Dendritic cell treated with granulocyte-macrophage colony-stimulating factor and Interleukin-4, amounts not matched to agents 40 ng/mL and 50 ng/mL, for 4 days (primary cell): Measurements from ENCODE around the gene CANX.
A peak's percentile ranks its signal among the peaks of the same experiment; 100 is the strongest.
"Not testable (repeated sequence)": the region's sequence is repeated elsewhere in the genome, so short reads cannot be mapped to it uniquely, and the experiment has no call there.

Experiments
- H3K27ac Mint-ChIP-seq: one replicate; pipeline ENCODE4 v1.8.0; 2022; ENCODE audit warnings: mild to moderate bottlenecking, mixed read lengths
- H3K27me3 Mint-ChIP-seq: one replicate; pipeline ENCODE4 v1.8.0; 2022; ENCODE audit warnings: mild to moderate bottlenecking, mixed read lengths
- H3K36me3 Mint-ChIP-seq: one replicate; pipeline ENCODE4 v1.8.0; 2022; ENCODE audit warnings: low read depth, mixed read lengths
- H3K4me1 Mint-ChIP-seq: one replicate; pipeline ENCODE4 v1.8.0; 2022; ENCODE audit warnings: low read depth, mixed read lengths
- H3K4me3 Mint-ChIP-seq: one replicate; pipeline ENCODE4 v1.8.0; 2022; ENCODE audit warnings: mild to moderate bottlenecking, moderate library complexity, mixed read lengths
- H3K9me3 Mint-ChIP-seq: one replicate; pipeline ENCODE4 v1.8.0; 2022; ENCODE audit warnings: mixed read lengths
- intact Hi-C: fragments of 100-400 bp; cut with micrococcal nuclease; formaldehyde crosslinking; loops from one replicate; pipeline ENCODE4 v1.15.0; 2022

Gene CANX, protein sequence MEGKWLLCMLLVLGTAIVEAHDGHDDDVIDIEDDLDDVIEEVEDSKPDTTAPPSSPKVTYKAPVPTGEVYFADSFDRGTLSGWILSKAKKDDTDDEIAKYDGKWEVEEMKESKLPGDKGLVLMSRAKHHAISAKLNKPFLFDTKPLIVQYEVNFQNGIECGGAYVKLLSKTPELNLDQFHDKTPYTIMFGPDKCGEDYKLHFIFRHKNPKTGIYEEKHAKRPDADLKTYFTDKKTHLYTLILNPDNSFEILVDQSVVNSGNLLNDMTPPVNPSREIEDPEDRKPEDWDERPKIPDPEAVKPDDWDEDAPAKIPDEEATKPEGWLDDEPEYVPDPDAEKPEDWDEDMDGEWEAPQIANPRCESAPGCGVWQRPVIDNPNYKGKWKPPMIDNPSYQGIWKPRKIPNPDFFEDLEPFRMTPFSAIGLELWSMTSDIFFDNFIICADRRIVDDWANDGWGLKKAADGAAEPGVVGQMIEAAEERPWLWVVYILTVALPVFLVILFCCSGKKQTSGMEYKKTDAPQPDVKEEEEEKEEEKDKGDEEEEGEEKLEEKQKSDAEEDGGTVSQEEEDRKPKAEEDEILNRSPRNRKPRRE

DNA sequence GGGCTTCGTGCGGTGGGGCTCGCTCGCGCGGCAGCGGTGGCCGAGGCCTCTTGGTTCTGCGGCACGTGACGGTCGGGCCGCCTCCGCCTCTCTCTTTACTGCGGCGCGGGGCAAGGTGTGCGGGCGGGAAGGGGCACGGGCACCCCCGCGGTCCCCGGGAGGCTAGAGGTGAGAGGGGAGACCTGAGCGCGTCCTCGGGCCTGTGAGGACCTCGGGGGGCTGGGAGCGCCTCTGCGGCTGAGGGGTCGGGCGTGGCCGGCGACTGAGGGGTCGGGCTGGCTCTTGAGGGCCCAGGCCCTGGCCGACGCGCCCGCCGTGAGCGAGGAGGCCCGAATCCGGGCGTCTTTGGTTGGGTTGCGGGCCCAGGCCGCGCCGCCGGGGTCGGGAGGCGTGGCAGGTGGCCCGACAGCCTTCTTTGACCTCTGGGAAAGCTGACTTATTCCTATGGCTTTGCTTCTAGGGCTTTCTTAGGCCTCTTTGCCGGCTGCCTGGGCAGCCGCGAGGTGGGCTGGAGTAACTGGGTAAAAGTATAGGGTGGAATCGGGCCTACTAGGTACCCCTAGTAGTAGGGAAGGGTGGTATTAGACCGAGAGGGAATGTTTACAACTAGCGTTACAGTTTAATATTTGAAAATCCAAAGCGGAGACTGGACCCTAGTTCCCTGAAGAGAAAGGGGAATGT is at the start of gene CANX:
TSS of gene CANX (plus strand) at position 33 of the 681 bp plus-strand sequence. CDS start 6,715 bp downstream, outside the sequence.
- Mint-ChIP-seq H3K36me3 (peaks cover 58% of the 10 kb centered on the region), H3K4me1 (peaks cover 52% of the 10 kb centered on the region), H3K4me3 (peak within 1 kb of the TSS; percentile 98), H3K27me3 (no peaks in the 10 kb centered on the region), H3K27ac (peak within 1 kb of the TSS; percentile 99), H3K9me3 (no peaks in the 10 kb centered on the region)
- intact Hi-C loops: loop anchor here (2.0 kb wide), 1 partner anchor 34 kb away; the partner anchor contains the start of gene MAML1

DNA sequence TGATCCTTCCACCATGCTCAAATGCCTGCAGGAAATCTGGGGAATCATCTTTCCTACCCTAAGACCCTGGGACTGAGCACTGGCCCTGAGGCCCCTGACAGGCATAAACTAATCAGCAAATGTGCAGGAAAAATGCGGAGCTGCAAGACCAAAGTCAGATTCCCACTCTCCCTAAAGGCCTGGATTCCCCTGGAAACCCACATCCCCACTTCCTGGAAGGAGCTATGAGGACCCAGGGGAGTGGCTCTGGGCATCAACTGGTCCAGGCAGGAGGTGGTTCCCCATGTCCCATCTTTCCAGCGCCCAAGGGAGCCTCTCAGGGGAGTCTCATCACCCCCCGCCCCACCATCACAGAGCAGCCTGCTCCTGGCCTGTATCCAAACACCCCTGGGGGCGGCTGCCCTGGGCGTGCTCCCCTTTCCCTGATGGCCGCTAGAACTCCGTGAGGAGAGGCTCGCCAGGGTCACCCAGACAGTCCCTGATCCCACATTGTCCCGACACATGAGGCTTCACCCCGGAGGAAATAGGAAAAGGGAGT is 49.5 kb upstream of the CANX start:
- H3K9me3 Mint-ChIP-seq, intact Hi-C loops, H3K4me3 Mint-ChIP-seq, H3K4me1 Mint-ChIP-seq, H3K36me3 Mint-ChIP-seq, H3K27ac Mint-ChIP-seq, H3K27me3 Mint-ChIP-seq: not testable (repeated sequence)

DNA sequence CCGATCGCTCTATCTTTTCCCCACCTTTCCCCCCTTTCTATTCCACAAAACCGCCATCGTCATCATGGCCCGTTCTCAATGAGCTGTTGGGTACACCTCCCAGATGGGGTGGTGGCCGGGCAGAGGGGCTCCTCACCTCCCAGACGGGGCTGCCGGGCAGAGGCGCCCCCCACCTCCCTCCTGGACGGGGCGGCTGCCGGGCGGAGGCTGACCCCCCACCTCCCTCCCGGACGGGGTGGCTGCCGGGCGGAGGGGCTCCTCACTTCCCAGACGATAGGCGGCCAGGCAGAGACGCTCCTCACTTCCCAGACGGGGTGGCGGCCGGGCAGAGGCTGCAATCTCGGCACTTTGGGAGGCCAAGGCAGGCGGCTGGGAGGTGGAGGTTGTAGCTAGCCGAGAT is 48.5 kb upstream of the CANX start:
- H3K9me3 Mint-ChIP-seq, intact Hi-C loops, H3K4me1 Mint-ChIP-seq, H3K4me3 Mint-ChIP-seq, H3K27me3 Mint-ChIP-seq, H3K27ac Mint-ChIP-seq, H3K36me3 Mint-ChIP-seq: not testable (repeated sequence)

DNA sequence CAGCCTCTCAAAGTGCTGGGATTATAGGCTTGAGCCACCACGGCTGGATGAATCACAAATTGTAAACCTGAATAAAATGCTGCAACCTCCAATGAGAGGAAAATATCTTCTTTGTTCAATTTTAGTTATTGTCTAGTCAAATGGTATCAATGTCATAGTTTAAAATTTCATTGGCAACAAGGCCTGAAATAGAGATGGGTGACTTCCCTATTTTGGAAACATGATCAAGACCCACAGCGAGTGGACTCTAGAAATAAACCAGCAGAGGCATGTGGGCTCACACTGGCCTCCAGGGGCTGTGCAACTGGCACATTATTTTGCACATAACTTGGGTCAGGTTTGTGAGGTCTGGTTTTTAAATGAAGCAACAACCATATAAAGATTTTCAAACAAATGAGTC is 45.6 kb upstream of the CANX start:
- H3K4me3 Mint-ChIP-seq, H3K4me1 Mint-ChIP-seq, H3K27ac Mint-ChIP-seq, H3K9me3 Mint-ChIP-seq, H3K36me3 Mint-ChIP-seq, intact Hi-C loops, H3K27me3 Mint-ChIP-seq: not testable (repeated sequence)

DNA sequence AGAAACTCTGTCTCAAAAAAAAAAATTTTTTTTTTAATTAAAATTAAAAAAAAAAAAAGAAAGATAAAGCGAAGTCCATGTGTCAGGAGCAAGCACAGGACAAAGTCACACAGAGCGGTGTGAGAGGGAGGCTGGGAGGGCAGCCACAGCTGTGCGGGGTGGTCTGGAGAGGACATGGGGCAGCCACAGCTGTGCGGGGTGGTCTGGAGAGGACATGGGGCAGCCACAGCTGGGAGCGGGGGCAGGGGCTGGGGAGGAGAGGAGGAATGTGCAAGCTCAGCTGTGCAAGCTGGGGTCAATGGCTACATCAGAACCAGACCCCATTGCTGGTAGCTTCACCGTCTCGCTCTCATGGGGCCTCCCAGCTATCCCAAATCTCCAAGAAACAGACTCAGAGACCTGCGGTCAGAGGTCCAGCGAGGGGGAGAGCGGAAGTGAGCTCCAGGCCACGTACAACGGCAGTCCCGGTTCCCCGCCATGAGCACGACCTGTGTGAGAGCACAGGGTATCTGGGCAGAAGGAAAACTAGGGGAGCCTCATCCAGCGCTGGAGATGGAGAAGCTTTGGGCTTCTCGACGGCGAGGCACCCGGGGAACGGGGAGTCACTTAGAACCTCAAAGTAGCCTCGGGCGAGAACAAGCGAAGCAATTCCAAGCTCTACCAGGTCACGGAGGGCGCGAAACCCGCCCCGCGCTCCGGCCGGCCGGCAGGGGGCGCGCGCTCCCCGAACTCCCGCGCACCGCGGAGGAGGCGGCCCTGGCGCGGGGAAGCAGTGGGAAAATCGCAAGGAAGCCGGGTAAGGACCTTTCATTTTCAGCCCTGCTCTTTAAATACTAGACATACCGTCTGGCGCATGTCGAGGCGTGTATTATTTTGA is 41.2 kb upstream of the CANX start:
- intact Hi-C loops, H3K4me3 Mint-ChIP-seq, H3K9me3 Mint-ChIP-seq, H3K27ac Mint-ChIP-seq, H3K27me3 Mint-ChIP-seq, H3K36me3 Mint-ChIP-seq, H3K4me1 Mint-ChIP-seq: not testable (repeated sequence)

DNA sequence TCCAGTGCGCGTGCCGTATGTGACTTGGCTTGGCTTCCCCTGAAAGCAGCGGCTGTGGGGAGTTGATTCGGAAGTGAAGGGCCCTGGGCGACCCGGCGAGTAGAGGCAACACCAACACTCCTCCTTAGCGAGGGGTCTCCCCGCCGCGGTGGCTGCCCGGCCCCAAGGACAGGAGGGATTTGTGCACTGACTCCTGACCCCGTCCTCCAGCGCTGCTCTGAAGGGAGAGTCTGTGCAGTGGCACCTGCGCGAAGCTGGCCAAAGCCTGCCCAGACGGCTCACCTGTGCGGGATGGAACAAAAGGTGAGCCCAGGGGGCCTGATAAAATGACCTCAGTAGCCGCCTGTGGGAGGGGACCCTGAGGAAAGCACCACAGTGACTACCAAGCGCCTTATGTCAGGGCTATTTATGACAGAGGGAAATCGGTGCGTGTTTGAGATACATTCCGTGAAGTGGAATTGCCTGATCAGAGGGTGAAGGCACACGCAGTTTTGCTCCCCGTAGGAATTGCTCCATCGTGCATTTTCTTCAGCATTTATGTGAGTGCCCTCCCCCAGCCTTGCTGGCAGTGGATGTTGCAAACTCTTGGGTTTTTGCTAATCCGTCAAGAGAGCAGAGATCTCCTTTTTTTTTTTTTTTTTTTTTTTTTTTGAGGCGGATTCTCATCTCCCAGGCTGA is 40.4 kb upstream of the CANX start:
- intact Hi-C loops, H3K9me3 Mint-ChIP-seq, H3K36me3 Mint-ChIP-seq, H3K27me3 Mint-ChIP-seq, H3K4me1 Mint-ChIP-seq: not testable (repeated sequence)
- Mint-ChIP-seq H3K4me3 (peak overlapping the region; percentile 73), H3K27ac (peak overlapping the region; percentile 34)

DNA sequence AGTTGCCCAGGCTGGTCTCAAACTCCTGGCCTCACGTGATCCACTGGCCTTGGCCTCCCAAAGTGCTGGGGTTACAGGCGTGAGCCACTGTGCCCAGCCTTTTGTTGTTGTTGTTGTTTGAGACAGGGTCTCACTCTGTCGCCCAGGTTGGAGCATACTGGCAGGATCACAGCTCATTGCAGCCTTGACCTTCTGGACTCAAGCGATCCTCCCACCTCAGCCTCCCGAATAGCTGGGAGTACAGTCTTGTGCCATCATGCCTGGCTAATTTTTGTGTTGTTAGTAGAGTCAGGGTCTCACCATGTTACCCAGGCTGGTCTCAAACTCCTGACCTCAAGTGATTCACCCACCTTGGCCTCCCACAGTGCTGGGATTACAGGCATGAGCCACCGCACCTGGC is 37.1 kb upstream of the CANX start:
- H3K4me3 Mint-ChIP-seq, H3K4me1 Mint-ChIP-seq, H3K9me3 Mint-ChIP-seq, H3K27me3 Mint-ChIP-seq, H3K27ac Mint-ChIP-seq, intact Hi-C loops: not testable (repeated sequence)
- H3K36me3 Mint-ChIP-seq: peaks cover 25% of the 10 kb centered on the region

DNA sequence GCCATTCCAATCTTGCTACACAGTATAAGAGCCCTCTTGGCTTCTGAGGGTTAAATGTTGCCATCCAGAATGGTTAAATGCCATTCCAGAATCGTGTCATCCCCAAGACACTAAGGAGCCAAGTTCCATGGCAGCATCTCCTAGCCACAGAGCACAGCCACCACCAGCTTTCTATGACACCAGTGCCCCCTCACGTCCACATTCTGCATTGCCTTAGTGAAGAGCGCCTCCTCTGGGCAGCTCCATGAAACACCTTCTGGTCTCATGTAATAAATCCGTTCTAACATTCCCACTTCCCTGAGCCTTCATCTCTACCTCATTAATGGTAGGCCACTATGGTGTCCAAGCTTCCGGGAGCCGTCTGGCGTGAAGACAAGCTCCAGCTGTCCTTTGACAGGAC is 30.4 kb upstream of the CANX start:
- intact Hi-C loops: loop anchor here (5.0 kb wide), 1 partner anchor 46 kb away; the partner anchor contains the start of gene HNRNPH1
- H3K4me3 Mint-ChIP-seq: no peak overlapping the region
- no peaks in the 10 kb centered on the region for H3K9me3 Mint-ChIP-seq
- no peaks in the 10 kb centered on the region for H3K27me3 Mint-ChIP-seq
- H3K27ac Mint-ChIP-seq: no peak overlapping the region
- H3K36me3 Mint-ChIP-seq: peaks cover 17% of the 10 kb centered on the region
- no peaks in the 10 kb centered on the region for H3K4me1 Mint-ChIP-seq

DNA sequence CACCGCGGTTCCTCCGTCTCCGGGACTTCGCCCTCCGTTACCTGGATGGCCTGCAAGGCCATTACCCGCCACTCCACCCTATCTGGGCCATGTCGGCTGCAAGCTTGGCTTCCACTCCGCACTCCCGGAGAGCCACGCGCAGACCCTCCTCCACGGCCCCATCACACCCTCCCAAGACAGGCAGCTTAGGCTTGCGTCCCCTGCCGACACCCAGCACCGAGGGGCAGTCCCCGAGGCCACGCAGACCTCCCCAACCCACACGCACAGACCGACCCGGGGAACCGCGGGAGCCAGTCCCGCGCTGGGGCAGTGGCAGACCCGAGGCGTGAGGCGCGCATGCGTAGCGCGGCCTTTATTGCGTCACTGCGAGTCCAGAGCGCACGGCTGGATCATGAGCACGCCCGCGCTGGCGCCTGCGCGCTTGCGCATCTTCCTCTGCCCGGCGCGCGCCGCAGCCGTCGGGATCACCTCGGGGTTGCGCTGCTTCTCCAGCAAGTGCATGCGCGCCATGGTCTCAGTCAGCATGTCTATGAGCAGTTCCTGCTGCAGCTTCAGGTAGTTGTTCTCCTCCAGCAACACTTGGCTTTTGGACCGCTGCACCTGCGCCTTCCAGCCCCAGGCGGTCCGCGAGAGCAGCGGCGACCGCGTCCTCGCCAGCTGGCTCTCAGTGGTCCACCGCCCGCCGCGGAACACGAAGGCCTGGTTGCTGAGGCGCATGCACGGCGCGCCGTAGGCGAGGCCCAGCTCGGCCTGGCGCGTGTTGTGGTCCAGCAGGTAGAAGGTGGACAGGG is 20.3 kb upstream of the CANX start:
- peak overlapping the region; percentile 94 for H3K27ac Mint-ChIP-seq
- peak overlapping the region; percentile 94 for H3K4me3 Mint-ChIP-seq
- intact Hi-C loops: loop anchor here (1.0 to 2.0 kb wide), 2 partner anchors 22 to 46 kb away; no protein-coding TSS in a partner anchor
- H3K9me3 Mint-ChIP-seq: peaks cover 7% of the 10 kb centered on the region
- no peaks in the 10 kb centered on the region for H3K27me3 Mint-ChIP-seq
- H3K36me3 Mint-ChIP-seq: peaks cover 22% of the 10 kb centered on the region
- H3K4me1 Mint-ChIP-seq: peaks cover 53% of the 10 kb centered on the region

DNA sequence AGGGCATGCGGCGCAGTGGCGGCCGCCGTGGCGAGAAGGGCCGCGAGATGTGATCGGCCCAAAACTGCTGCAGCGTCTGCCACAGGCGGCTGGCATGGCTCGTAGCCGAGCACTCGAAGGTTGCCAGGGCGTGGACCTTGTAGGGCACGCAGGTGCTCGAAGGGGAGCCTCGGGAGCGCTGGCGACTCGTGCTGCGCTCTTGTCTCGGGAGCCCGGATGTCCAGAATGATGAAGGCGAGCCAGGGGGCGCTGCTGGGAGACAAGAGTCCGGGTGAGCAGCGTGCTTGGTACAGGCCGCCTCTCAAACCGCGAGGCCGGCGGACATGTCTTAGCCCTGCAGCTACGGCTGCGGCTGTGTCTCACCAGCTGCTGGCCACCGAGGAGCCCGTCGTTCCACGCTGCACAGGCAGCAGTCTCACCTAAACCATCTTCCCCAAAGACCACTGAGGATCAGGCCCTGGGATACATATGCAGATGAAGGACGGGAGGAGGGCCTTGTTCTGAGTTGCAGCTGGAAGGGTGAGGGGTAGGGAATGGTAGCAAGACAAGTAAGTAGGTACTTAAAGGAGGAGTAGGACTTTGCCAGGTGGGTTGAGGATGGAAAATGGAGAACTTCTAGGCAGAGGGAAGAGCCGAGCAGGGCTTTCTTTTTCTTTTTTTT is 19.6 kb upstream of the CANX start:
- Mint-ChIP-seq H3K9me3 (peaks cover 7% of the 10 kb centered on the region), H3K36me3 (peaks cover 22% of the 10 kb centered on the region), H3K27ac (peak overlapping the region; percentile 94), H3K4me1 (peaks cover 53% of the 10 kb centered on the region), H3K27me3 (no peaks in the 10 kb centered on the region), H3K4me3 (peak overlapping the region; percentile 94)
- intact Hi-C loops: loop anchor here (2.0 kb wide), 1 partner anchor 46 kb away; no protein-coding TSS in a partner anchor

DNA sequence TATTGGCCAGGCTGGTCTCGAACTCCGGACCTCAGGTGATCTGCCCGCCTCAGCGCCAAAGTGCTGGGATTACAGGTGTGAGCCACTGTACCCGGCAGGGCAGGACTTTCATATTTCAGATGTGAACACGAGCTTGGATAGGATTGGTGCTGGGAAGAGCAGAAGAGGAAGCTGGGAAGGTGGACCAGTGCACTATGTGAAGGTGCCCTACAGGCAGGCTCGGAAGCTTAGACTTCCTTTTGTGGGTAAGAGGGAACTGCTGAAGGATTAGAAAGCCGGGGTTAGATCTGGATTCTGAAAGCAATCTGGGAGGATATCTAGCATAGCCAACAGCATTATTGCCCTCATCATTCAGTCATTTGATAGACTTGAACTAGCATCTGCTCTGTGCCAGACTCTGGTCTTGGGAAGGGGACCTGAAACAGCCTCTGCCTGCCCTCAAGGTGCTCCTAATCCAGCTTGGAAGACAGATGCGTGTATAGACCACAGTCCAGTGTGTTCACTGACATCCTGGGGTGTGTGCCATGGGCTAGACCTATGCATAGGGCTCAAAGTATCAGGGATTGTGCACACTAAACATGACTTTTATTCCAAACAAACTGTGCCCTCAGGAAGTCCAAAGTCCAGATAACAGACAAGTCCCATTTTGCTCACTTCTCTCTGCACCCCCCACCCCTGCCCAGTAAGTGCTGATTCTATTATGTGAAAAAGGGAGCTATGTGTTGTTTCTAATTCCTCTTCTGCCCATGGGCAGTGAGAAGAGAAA is 18.6 kb upstream of the CANX start:
- no peaks in the 10 kb centered on the region for H3K27me3 Mint-ChIP-seq
- H3K4me3 Mint-ChIP-seq: no peak overlapping the region
- H3K4me1 Mint-ChIP-seq: peaks cover 53% of the 10 kb centered on the region
- peaks cover 7% of the 10 kb centered on the region for H3K9me3 Mint-ChIP-seq
- H3K36me3 Mint-ChIP-seq: peaks cover 18% of the 10 kb centered on the region
- intact Hi-C loops: no loop called here
- peak overlapping the region; percentile 76 for H3K27ac Mint-ChIP-seq
